ENCODE data around the gene C6orf141.
"Not testable (repeated sequence)": the region's sequence is repeated elsewhere in the genome, so short reads cannot be mapped to it uniquely, and the experiment has no call there.

C6orf141 gene

DNA sequence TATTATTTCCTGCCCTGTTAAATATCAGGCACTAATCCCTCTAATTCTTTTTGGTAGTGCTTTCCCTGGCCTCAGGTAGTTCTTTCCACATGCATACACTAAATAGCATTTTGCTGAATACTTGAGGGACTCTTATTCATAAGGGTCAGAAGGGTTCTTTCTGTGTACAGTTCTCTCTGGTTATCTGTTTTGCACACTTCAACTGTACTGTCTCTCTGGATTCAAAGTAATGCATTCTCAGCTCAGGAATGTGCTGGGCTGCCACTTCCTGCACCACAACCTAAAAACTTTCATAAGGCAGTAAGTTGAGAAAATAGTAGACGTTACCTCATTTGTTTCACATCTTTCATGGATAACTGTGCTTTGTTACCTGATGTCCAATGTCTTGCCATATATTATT lies 32.1 kb downstream of the C6orf141 start:
- DNase-seq: no peak

- not testable (repeated sequence) for DNase-seq
Observed at GRCh38 chr6:49587262-49587661, 36.8 kb downstream of the C6orf141 start.

Data from DMS79 (cell line).